ENCODE results near the gene WDR6. TPM values are rescaled to one million over a fixed set of nuclear protein-coding genes. Genes with fewer than 3 reads are reported as not detected.
A peak's percentile ranks its signal among the peaks of the same experiment; 100 is the strongest.

Gene WDR6
- 10 to 100 TPM; 64.5 to 79.0 TPM for polyA plus RNA-seq

GRCh38 chr3:49007068-49007770, at the start of gene WDR6:
TSS of gene WDR6 (plus strand) at chr3:49007391. CDS start at chr3:49007432, 41 bp downstream.
- Histone ChIP-seq H3K9me3 (ENCODE audit: control insufficient read depth in 2 of 2, insufficient read depth in 1 of 2, low read depth in 1 of 2, low read length in 1 of 2) (no peaks in the 10 kb centered on the region), H3K27ac (ENCODE audit: low read depth in 2 of 2, low read length in 1 of 2) (peak within 1 kb of the TSS; percentile 97 to 99), H3K4me1 (ENCODE audit: control insufficient read depth in 2 of 2, insufficient read depth in 2 of 2, low read length in 1 of 2) (peaks cover 0 to 21% of the 10 kb centered on the region in 2 donors), H3K27me3 (ENCODE audit: control insufficient read depth in 1 of 2, insufficient read depth in 2 of 2, low read length in 2 of 2) (no peaks in the 10 kb centered on the region), H3K36me3 (ENCODE audit: control insufficient read depth in 2 of 2, insufficient read depth in 2 of 2, low read length in 1 of 2) (peaks cover 0 to 7% of the 10 kb centered on the region in 2 donors), H3K4me3 (ENCODE audit: low read depth in 1 of 2, low read length in 2 of 2) (peak within 1 kb of the TSS; percentile 72 to 75)
- 0% methylated on average over 64 to 65 of the region's 65 CpGs for WGBS, 2 donors

GRCh38 chr3:48960841-48961413, 46.3 kb upstream of the WDR6 start:
- H3K27me3 ChIP-seq (ENCODE audit: control insufficient read depth in 1 of 2, insufficient read depth in 2 of 2, low read length in 2 of 2), result no peaks in the 10 kb centered on the region
- peaks cover 0 to 9% of the 10 kb centered on the region in 2 donors for H3K36me3 ChIP-seq (ENCODE audit: control insufficient read depth in 2 of 2, insufficient read depth in 2 of 2, low read length in 1 of 2)
- 85 to 88% methylated on average over 4 of the region's 4 CpGs for WGBS, 2 donors
- H3K4me1 ChIP-seq (ENCODE audit: control insufficient read depth in 2 of 2, insufficient read depth in 2 of 2, low read length in 1 of 2), result no peaks in the 10 kb centered on the region
- no peaks in the 10 kb centered on the region for H3K9me3 ChIP-seq (ENCODE audit: control insufficient read depth in 2 of 2, insufficient read depth in 1 of 2, low read depth in 1 of 2, low read length in 1 of 2)
- no peak overlapping the region for H3K4me3 ChIP-seq (ENCODE audit: low read depth in 1 of 2, low read length in 2 of 2)
- no peak overlapping the region for H3K27ac ChIP-seq (ENCODE audit: low read depth in 2 of 2, low read length in 1 of 2)

GRCh38 chr3:48962340-48962739, 44.9 kb upstream of the WDR6 start:
- no peaks in the 10 kb centered on the region for H3K4me1 ChIP-seq (ENCODE audit: control insufficient read depth in 2 of 2, insufficient read depth in 2 of 2, low read length in 1 of 2)
- H3K9me3 ChIP-seq (ENCODE audit: control insufficient read depth in 2 of 2, insufficient read depth in 1 of 2, low read depth in 1 of 2, low read length in 1 of 2), result no peaks in the 10 kb centered on the region
- H3K36me3 ChIP-seq (ENCODE audit: control insufficient read depth in 2 of 2, insufficient read depth in 2 of 2, low read length in 1 of 2), result peaks cover 0 to 9% of the 10 kb centered on the region in 2 donors
- 84 to 88% methylated on average over 2 of the region's 2 CpGs for WGBS, 2 donors
- no peaks in the 10 kb centered on the region for H3K27me3 ChIP-seq (ENCODE audit: control insufficient read depth in 1 of 2, insufficient read depth in 2 of 2, low read length in 2 of 2)
- no peak overlapping the region for H3K4me3 ChIP-seq (ENCODE audit: low read depth in 1 of 2, low read length in 2 of 2)
- no peak overlapping the region for H3K27ac ChIP-seq (ENCODE audit: low read depth in 2 of 2, low read length in 1 of 2)

- peaks cover 0 to 7% of the 10 kb centered on the region in 2 donors for H3K36me3 ChIP-seq (ENCODE audit: control insufficient read depth in 2 of 2, insufficient read depth in 2 of 2, low read length in 1 of 2)
- WGBS, 2 donors, result 87 to 89% methylated on average over 4 of the region's 4 CpGs
- H3K9me3 ChIP-seq (ENCODE audit: control insufficient read depth in 2 of 2, insufficient read depth in 1 of 2, low read depth in 1 of 2, low read length in 1 of 2), result no peaks in the 10 kb centered on the region
- H3K4me3 ChIP-seq (ENCODE audit: low read depth in 1 of 2, low read length in 2 of 2), result no peak overlapping the region
- no peaks in the 10 kb centered on the region for H3K4me1 ChIP-seq (ENCODE audit: control insufficient read depth in 2 of 2, insufficient read depth in 2 of 2, low read length in 1 of 2)
- H3K27me3 ChIP-seq (ENCODE audit: control insufficient read depth in 1 of 2, insufficient read depth in 2 of 2, low read length in 2 of 2), result no peaks in the 10 kb centered on the region
- no peak overlapping the region for H3K27ac ChIP-seq (ENCODE audit: low read depth in 2 of 2, low read length in 1 of 2)
Observed at GRCh38 chr3:48962939-48963338, 44.3 kb upstream of the WDR6 start.

GRCh38 chr3:48963591-48963990, 43.6 kb upstream of the WDR6 start:
- WGBS, 2 donors, result 77 to 83% methylated on average over 2 of the region's 2 CpGs
- Histone ChIP-seq H3K36me3 (ENCODE audit: control insufficient read depth in 2 of 2, insufficient read depth in 2 of 2, low read length in 1 of 2) (peaks cover 2 to 10% of the 10 kb centered on the region in 2 donors), H3K9me3 (ENCODE audit: control insufficient read depth in 2 of 2, insufficient read depth in 1 of 2, low read depth in 1 of 2, low read length in 1 of 2) (no peaks in the 10 kb centered on the region), H3K4me1 (ENCODE audit: control insufficient read depth in 2 of 2, insufficient read depth in 2 of 2, low read length in 1 of 2) (no peaks in the 10 kb centered on the region), H3K27me3 (ENCODE audit: control insufficient read depth in 1 of 2, insufficient read depth in 2 of 2, low read length in 2 of 2) (no peaks in the 10 kb centered on the region), H3K4me3 (ENCODE audit: low read depth in 1 of 2, low read length in 2 of 2) (no peak overlapping the region), H3K27ac (ENCODE audit: low read depth in 2 of 2, low read length in 1 of 2) (no peak overlapping the region)

- Histone ChIP-seq H3K36me3 (ENCODE audit: control insufficient read depth in 2 of 2, insufficient read depth in 2 of 2, low read length in 1 of 2) (peaks cover 4 to 19% of the 10 kb centered on the region in 2 donors), H3K4me3 (ENCODE audit: low read depth in 1 of 2, low read length in 2 of 2) (no peak overlapping the region)
Observed at GRCh38 chr3:48966367-48966766, 40.8 kb upstream of the WDR6 start.

GRCh38 chr3:48966876-48967361, 40.3 kb upstream of the WDR6 start:
- Histone ChIP-seq H3K4me3 (ENCODE audit: low read depth in 1 of 2, low read length in 2 of 2) (no peak overlapping the region), H3K27ac (ENCODE audit: low read depth in 2 of 2, low read length in 1 of 2) (no peak overlapping the region), H3K9me3 (ENCODE audit: control insufficient read depth in 2 of 2, insufficient read depth in 1 of 2, low read depth in 1 of 2, low read length in 1 of 2) (no peaks in the 10 kb centered on the region), H3K36me3 (ENCODE audit: control insufficient read depth in 2 of 2, insufficient read depth in 2 of 2, low read length in 1 of 2) (peaks cover 4 to 24% of the 10 kb centered on the region in 2 donors), H3K4me1 (ENCODE audit: control insufficient read depth in 2 of 2, insufficient read depth in 2 of 2, low read length in 1 of 2) (no peaks in the 10 kb centered on the region), H3K27me3 (ENCODE audit: control insufficient read depth in 1 of 2, insufficient read depth in 2 of 2, low read length in 2 of 2) (no peaks in the 10 kb centered on the region)
- 74 to 79% methylated on average over 7 of the region's 7 CpGs for WGBS, 2 donors

More at GRCh38 chr3:48966367-48966766, 40.8 kb upstream of the WDR6 start:
- WGBS, 2 donors, result 75 to 87% methylated on average over 3 of the region's 3 CpGs
- Histone ChIP-seq H3K27ac (ENCODE audit: low read depth in 2 of 2, low read length in 1 of 2) (no peak overlapping the region), H3K27me3 (ENCODE audit: control insufficient read depth in 1 of 2, insufficient read depth in 2 of 2, low read length in 2 of 2) (no peaks in the 10 kb centered on the region), H3K9me3 (ENCODE audit: control insufficient read depth in 2 of 2, insufficient read depth in 1 of 2, low read depth in 1 of 2, low read length in 1 of 2) (no peaks in the 10 kb centered on the region), H3K4me1 (ENCODE audit: control insufficient read depth in 2 of 2, insufficient read depth in 2 of 2, low read length in 1 of 2) (no peaks in the 10 kb centered on the region)

- no peak overlapping the region for H3K4me3 ChIP-seq (ENCODE audit: low read depth in 1 of 2, low read length in 2 of 2)
- WGBS, 2 donors, result 92 to 95% methylated on average over 6 of the region's 6 CpGs
- H3K4me1 ChIP-seq (ENCODE audit: control insufficient read depth in 2 of 2, insufficient read depth in 2 of 2, low read length in 1 of 2), result no peaks in the 10 kb centered on the region
- H3K27ac ChIP-seq (ENCODE audit: low read depth in 2 of 2, low read length in 1 of 2), result no peak overlapping the region
- H3K27me3 ChIP-seq (ENCODE audit: control insufficient read depth in 1 of 2, insufficient read depth in 2 of 2, low read length in 2 of 2), result no peaks in the 10 kb centered on the region
- no peaks in the 10 kb centered on the region for H3K9me3 ChIP-seq (ENCODE audit: control insufficient read depth in 2 of 2, insufficient read depth in 1 of 2, low read depth in 1 of 2, low read length in 1 of 2)
- peaks cover 17 to 32% of the 10 kb centered on the region in 2 donors for H3K36me3 ChIP-seq (ENCODE audit: control insufficient read depth in 2 of 2, insufficient read depth in 2 of 2, low read length in 1 of 2)
Observed at GRCh38 chr3:48970586-48970985, 36.6 kb upstream of the WDR6 start.

- peaks cover 14 to 38% of the 10 kb centered on the region in 2 donors for H3K36me3 ChIP-seq (ENCODE audit: control insufficient read depth in 2 of 2, insufficient read depth in 2 of 2, low read length in 1 of 2)
Observed at GRCh38 chr3:48974076-48974864, 32.9 kb upstream of the WDR6 start.

More at GRCh38 chr3:48974076-48974864, 32.9 kb upstream of the WDR6 start:
- H3K9me3 ChIP-seq (ENCODE audit: control insufficient read depth in 2 of 2, insufficient read depth in 1 of 2, low read depth in 1 of 2, low read length in 1 of 2), result no peaks in the 10 kb centered on the region
- H3K27ac ChIP-seq (ENCODE audit: low read depth in 2 of 2, low read length in 1 of 2), result no peak overlapping the region
- no peak overlapping the region for H3K4me3 ChIP-seq (ENCODE audit: low read depth in 1 of 2, low read length in 2 of 2)
- no peaks in the 10 kb centered on the region for H3K27me3 ChIP-seq (ENCODE audit: control insufficient read depth in 1 of 2, insufficient read depth in 2 of 2, low read length in 2 of 2)
- H3K4me1 ChIP-seq (ENCODE audit: control insufficient read depth in 2 of 2, insufficient read depth in 2 of 2, low read length in 1 of 2), result no peaks in the 10 kb centered on the region
- WGBS, 2 donors, result 90 to 92% methylated on average over 10 of the region's 10 CpGs
